SH-SY5Y (cell line): ENCODE measurements around the gene CCDC106.

Experiments used
- GATA2 ChIP-seq: IDR thresholded peaks from 2 replicates; pipeline ENCODE4 v1.6.1; 2011; ENCODE audit warnings: mild to moderate bottlenecking, low read depth, low read length
- GATA3 ChIP-seq: IDR thresholded peaks from 2 replicates; pipeline ENCODE4 v1.6.1; 2011; ENCODE audit warnings: low read depth, mild to moderate bottlenecking, low read length, moderate library complexity

- TF ChIP-seq GATA3 (no peak), GATA2 (no peak)
Measured at GRCh38 chr19:55680339-55681130, 32.5 kb downstream of the CCDC106 start.
